Measurements from ENCODE around the gene GPLD1.

GPLD1 gene

DNA sequence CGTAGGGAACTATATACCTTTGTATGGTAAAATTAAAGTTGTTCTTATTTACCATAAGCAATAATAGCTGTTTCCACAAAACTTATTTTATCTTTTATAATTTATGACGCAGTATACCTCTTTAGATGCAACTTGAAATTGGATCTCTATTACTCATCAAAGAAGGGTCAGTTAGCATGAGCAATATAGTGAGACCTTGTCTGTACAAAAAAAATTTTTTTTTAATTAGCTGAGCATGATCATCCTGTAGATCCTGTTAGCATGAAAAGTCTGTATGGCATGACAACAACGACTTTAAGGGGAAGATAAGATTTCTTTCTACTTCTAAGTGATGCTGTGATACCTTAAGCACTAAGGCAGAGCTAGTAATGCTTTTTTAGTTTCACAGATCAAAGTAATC, 11.3 kb upstream of the GPLD1 start:
- no peak for DNase-seq (ENCODE audit: low read depth in 4 of 4, low spot score in 1 of 4)

DNA sequence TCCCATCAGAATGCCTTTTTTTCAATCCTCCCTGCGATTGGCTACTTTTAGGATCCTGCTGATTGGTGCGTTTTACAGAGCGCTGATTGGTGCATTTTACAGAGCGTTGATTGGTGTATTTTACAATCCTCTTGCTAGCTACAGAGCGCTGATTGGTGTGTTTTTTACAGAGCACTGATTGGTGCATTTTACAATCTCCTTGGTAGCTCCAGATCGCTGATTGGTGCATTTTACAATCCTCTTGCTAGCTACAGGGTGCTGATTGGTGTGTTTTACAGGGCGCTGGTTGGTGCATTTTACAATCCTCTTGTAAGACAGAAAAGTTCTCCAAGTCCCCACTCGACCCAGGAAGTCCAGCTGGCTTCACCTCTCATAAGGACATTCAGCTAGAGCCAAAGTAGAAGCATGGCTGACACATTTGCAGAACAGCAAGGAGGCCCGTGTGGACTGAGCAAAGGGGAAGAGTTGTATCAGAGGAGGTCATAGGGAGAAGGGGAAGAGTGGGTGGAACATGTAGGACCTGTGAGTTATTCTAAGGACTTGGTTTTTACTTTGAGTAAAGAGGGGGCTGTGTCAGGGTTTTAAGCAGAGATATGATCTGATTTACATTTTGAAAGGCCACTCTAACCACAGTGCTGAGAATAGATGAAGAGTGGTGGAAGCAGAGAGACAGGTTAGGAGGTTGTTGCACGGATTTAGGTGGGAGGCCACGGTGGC, 8.0 kb upstream of the GPLD1 start:
- DNase-seq (ENCODE audit: low read depth in 4 of 4, low spot score in 1 of 4): no peak

DNA sequence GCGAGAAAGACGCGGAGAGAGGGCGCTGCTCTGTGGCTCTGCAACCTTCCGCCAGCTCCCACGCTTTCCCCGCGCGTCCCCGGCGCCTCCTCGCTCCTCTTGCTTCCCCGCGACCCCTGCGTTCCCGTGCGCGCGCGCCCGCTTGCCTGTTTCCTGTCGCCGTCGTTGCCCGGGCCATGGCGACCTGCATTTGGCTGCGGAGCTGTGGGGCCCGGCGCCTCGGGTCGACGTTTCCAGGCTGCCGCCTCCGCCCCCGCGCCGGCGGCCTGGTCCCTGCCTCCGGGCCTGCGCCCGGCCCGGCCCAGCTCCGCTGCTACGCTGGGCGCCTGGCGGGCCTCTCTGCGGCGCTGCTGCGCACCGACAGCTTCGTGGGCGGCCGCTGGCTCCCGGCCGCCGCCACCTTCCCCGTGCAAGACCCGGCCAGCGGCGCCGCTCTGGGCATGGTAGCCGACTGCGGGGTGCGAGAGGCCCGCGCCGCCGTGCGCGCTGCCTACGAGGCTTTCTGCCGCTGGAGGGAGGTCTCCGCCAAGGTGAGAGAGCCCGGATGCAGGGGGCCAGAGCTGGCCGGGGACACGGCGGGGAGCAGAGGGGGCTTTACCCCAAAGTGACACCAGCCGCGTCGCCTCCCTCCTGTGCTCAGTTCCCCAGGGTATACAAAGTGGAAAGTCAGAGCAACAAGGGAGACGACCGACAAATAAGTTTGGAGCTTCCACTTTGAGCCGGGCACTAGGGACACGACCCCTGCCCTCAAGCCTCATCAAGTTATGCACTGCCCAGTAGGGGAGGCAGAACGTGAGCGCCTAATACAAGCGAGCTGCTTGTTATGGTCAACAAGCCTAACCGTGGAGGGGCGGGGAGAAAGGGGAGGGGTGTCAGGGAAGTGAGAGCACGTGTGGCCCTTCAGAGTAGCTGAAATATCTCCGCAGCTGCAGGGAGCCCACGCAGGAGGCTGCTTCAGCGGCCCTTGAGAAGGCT, 5.7 kb upstream of the GPLD1 start, which contains the start of gene ALDH5A1:
Gene ALDH5A1 (plus strand): TSS at position 149 of the 975 bp plus-strand sequence. CDS start 28 bp downstream, at position 177.
- DNase-seq (ENCODE audit: low read depth in 4 of 4, low spot score in 1 of 4): peak; percentile 50 to 77 (median 63)

DNA sequence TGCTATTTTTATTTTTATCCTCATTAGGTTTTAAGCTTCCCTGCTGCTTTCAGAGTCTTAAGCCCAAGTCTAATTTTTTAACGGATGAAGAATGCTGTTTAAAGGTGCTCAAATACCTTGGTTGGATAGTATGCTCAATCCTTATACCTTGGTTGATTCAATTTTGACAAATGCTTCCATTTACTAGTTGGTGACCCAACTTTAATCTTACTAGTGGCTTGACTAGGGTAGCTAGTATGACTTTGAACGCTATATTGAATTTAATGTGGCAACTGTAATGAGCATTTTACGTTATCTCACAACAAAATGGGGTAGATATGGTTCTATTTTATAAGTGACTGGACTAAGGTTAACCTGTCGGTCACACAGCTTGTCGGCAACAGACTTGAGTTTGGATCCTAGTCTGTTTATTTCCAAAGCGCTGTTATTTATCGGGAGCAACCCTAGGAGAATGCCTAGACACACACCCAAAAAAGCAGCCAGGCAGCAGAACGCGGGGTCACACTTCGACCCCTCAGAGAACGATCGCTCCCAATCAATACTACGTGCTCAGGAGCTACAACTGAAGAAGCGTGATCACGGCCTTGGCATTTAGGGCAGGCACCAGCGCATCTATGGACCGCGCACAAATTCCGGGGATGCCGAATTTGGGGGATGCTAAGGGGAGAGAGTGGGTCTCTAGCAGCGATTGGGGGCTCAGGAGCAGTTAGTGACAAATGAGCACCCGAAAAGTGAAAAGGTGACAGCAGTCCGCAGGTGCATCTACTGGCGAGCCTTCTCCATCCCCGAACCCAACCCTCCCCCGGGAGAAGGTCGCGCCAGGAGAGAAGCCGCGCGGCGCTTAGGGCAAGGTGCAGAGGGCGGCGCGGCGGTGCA, 4.8 kb upstream of the GPLD1 start:
- DNase-seq (ENCODE audit: low read depth in 4 of 4, low spot score in 1 of 4): peak in 1 of 4 experiments; percentile 6

DNA sequence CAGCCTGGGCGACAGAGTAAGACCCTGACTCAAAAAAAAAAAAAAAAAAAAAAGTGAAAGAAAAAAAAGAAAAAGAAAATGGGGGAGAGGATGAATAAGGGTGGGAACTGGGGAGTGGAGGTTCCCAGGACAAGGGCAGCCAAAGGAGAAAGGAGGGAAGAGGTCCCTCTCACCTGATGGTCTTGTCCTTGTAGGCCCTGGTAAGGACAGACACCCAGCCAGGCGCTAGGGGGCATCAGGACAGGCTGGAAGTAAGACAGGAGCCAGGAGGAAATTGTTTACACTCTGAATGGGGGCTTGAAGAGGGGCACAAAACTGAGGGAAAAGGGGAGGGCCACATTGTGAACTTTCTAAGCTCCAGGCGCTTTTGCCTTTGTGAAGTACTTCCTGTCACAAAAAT, 3.1 kb upstream of the GPLD1 start:
- no peak for DNase-seq (ENCODE audit: low read depth in 4 of 4, low spot score in 1 of 4)

DNA sequence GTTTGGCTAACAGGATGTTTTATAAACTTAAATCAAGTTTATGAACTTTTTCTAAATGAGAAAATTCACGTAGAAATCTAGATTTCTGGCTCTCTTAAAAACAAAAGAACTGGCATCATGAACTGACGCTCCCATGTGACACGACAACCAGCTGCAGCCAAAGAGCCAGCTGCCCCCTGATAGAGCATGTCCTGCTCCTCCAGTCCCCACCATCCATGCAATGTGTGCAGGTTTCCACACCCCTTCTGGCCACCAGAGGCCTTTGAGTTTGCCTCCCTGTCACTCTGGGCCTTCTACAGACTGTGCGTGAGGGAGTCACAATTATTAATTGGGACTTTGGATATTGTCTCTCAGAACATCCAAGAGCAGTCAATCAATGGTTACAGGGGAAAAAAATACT, 1.6 kb upstream of the GPLD1 start:
- DNase-seq (ENCODE audit: low read depth in 4 of 4, low spot score in 1 of 4): no peak

DNA sequence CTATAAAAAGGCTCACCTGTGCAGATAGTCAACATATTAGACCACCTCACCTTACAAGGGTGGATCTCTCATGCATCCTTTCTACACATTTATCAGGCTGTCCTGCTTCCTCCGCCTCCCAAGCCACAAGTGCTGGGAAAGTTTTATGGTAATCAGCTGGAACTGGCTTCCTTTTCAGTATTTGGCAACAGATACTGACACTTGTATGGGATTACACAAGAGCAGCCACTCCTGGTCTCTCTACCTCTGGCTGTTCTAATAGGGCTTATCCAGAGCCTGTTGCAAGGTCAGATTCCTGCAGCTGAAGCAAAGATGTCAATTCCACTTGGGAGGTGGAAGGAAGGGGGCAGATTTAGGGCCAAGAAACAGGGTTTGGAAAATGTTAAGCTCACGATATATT, 503 bp upstream of the GPLD1 start:
- DNase-seq (ENCODE audit: low read depth in 4 of 4, low spot score in 1 of 4): no peak

DNA sequence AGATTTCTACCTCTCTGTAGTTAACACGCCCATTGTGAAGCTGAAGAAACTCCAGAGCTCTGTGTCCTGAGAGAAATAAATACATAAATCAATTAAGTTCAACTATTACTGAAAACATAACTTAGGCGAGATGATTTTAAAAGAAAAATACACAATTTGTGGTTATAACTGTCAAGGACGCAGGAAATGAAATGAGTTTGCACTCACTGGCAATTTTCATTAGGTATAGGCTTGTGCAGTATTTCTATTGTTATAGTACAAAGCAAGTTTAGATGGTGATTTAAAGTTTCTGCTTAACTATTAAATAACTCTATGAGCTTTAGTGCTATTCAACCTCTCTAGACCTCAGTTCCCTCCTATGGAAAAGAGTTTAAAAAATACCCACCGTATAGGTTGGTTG, 3.3 kb downstream of the GPLD1 start:
- DNase-seq (ENCODE audit: low read depth in 4 of 4, low spot score in 1 of 4): no peak

DNA sequence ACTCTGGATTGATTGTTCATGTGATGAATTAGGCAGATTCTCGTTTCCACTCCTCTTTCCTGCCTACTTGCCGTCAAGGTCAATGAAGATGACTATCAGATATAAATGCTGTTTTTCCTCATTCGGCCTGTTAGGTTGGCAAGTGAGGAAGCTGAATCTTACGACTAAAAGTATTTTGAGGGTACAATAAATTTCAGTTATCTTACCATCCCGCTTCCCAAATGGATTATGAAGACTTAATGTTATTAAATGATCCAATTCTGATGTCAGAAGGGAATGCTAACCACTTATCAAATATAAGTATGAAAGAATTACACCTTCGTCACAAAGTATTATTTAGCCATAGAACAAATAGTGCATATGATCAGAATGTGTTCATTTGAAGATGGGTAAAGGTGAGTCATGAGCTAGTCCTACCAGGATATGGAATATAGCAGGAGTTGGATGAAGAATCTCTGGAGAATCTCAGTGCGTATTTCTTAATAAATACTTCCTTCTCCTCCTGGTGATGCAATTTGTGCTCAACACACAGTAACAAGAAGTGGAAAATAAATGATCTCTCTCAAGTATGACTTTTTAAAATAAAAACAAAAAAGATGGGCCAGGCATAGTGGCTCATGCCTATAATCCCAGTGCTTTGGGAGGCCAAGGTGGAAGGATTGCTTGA, 4.6 kb downstream of the GPLD1 start:
- DNase-seq (ENCODE audit: low read depth in 4 of 4, low spot score in 1 of 4): no peak

DNA sequence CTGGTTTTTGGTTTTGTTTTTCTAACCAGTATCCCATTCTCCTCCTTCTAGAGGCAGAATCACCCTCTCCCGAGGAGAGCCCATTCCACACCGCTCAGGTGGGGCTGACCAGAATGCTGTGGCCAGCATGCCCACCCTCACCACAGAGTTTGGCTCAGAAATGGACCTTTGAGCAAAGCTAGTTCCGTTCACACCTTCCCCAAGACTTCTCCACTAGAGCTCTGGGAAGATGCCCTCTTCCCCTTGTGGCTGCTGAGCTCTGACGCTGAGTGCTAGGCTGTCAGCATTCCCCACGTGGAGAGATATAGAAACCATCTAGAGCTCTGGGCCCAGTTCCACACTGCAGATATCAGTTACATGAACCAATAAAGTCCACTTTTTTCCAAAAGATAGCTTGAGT, 7.9 kb downstream of the GPLD1 start:
- no peak for DNase-seq (ENCODE audit: low read depth in 4 of 4, low spot score in 1 of 4)

DNA sequence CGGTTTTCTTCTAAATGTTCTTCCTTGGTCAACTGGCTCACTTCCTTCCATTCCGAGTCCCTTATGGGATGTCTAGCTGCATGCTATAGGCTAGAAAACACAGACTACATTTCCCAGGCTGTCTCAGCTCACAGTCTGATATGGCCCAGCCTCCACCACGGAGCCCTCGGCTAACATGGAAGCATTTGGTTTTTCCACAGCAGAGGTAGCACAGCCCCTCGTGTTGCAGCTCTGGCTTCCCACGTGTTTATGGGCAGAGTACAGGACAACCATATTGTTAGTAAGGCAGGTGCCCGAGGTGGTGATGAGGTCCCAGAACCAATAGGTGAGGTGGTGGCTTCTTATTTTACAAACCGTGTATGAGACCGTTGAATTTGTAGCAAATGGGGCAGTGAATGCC, 8.7 kb downstream of the GPLD1 start:
- no peak for DNase-seq (ENCODE audit: low read depth in 4 of 4, low spot score in 1 of 4)

DNA sequence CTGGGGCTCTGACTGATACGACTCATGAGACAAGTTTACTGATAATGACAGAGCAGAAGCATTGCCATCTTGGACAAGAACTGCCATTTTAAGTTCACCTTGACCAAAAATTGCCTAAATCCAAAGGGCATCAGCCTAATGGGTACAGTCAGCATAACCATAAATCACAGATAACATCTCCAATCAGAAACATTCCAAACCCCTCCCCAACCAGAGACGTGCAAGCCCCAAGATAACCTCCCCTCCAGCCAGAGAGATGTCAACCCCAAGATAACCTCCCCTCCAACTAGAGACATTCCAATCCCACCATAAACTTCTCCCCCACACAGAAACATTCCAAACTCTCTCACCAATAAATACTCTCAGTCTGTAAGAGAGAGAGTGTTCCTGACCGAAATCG, 10.5 kb downstream of the GPLD1 start:
- DNase-seq (ENCODE audit: low read depth in 4 of 4, low spot score in 1 of 4): no peak

DNA sequence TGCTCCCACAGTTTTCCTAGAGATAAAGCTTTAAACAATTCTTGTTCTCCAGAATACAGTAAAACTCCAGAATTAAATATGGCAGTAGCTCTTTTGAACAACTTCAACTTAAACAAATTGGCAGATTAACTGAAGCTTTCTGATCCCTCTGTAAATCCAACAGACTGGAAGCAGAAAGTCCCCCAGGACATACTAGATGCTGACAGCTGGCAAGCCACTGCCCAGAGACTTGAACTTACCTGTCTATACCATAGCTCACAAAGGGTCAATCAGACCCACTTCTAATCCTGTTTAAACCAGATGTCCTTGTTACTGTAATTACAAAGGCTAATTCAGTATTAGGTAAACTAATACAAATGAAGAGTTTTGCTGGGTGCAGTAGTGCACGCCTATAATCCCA, 12.3 kb downstream of the GPLD1 start:
- no peak for DNase-seq (ENCODE audit: low read depth in 4 of 4, low spot score in 1 of 4)

DNA sequence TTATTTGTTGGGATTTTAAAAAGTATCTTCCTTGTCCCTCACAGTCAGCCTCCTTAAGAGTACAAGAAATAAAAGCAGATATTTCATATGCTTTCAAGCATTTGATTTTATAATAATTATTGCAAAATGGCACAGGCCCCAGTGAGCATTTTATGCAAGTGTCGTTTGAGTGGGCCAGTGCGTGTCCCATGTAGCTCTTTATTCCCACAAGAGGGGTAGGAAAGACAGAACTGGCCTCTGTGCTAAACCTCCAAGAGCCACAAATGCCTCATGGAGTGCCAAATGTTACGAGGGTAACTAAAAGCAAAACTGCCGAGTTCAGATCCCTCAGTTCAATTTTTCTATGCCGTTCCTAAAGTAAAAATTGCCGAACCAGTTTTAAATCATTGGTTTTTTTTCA, 12.7 kb downstream of the GPLD1 start:
- DNase-seq (ENCODE audit: low read depth in 4 of 4, low spot score in 1 of 4): no peak

DNA sequence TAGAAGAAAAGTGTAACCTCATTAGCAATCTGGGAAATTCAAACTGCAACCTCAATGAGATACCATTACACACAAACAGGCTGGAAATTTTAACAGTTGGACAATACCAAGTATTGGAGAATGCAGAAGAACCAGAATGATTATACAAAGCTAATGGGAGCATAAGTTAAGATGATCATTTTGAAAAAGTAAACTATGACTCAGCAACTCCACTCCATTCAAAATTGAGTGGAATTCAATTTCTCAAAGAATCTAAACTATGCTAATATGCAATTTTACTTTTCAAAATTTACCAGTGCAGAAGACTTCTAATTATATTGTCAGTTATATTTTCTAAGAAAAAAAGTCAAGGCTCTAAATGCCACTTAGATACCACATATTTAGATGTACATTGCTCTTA, 17.2 kb downstream of the GPLD1 start:
- DNase-seq (ENCODE audit: low read depth in 4 of 4, low spot score in 1 of 4): no peak

DNA sequence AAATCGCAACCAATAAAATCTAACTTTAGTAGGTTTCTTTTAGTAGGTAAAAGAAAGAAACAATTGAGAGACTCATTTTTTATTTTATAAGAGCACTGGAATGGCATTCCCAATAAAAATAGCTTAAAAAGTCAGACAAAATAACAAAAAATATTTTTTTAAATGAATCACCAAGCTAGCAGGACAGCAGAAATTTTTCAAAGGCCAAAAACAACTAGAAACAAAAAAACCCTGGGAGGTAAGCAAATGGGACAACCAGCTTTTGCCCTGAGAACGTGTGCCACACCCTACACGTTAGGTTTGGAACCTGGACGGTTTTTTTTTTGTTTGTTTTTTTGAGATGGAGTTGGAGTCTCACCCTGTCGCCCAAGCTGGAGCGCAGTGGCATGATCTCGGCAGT, 19.6 kb downstream of the GPLD1 start:
- no peak for DNase-seq (ENCODE audit: low read depth in 4 of 4, low spot score in 1 of 4)

DNA sequence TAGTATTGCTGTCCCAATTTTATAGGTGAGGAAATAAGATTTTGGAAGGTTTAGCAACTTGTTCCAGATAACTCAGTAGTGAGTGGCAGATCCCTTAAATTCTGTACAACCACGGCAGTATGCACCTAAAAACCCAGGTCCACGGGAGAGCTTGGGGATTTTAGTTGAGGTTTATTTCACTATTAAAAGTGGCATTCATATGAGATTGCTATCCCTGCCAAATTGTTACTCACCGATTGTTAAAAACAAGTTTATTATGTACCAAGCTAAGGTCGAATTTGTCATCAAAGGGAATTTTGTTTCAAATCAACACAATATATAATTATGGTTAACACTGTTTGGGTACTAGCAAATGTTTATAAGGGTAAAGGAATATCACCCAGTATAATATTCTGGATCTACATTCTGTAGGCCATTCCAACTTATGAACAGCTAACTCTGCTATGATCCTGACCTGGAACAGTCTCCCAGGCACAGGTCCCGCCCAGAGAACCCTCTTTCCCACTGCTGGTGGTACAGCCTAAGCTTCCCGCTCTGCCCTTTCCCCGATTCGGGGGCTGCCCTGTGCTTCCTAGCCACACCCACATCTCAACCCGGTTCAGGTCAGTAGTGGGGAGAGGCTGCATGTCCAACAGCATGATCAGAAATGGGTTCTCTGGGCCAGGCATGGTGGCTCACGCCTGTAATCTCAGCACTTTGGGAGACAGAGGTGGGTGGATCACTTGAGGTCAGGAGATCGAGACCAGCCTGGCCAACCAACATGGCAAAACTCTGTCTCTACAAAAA, 24.9 kb downstream of the GPLD1 start:
- DNase-seq (ENCODE audit: low read depth in 4 of 4, low spot score in 1 of 4): no peak

DNA sequence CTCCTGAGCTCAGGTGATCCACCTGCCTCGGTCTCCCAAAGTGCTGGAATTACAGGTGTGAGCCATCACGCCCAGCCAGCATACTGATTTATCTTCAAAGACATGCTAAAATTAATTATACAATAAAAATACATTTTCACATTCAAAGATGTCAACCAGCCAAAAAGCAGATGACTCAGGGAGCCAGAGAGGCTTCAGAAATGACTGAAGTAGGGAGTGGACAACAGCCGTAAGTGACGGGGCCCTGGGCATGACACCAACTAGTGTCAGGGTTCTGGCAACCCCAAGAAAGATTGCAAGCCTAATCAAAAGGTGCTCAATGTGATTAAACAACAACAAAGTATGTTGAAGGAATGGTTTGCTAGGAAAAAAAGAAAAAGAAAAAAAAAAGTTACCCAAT, 28.4 kb downstream of the GPLD1 start:
- no peak for DNase-seq (ENCODE audit: low read depth in 4 of 4, low spot score in 1 of 4)

DNA sequence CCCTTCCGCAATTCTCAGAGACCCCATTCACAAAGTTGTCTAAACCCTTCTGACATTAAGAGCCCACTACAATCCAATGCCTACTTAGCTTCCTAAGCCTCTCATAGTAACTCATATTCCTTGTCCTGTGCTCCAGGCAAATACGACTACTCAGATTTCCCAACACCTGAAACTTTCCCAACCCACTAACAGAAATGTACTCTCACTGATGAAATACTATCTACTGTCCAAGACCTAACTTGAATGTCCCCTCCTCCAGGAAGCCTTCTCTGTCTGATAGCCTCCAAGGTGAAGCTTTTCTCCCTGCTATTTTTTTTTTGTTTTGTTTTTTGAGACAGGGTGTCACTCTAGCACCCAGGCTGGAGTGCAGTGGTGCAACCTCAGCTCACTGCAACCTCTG, 30.4 kb downstream of the GPLD1 start:
- DNase-seq (ENCODE audit: low read depth in 4 of 4, low spot score in 1 of 4): no peak

DNA sequence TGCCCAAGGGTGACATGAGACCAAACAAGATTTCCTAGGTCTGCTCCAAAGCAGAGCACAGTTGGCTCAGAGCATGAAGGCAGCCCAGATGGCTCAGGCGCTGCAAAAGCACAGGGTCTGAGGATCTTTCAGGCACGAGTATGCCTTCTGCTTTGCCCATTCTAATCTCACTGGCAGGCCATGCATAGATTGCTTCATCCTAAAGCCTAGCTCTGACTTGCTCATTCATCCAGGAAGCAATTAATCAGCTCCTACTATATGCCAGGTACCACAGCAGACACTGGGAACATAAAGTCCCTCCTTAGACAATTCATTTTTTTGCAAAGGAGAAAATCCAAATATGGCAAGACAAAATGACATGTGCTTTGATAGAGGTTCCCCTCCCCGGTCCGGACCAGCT, 31.2 kb downstream of the GPLD1 start:
- no peak for DNase-seq (ENCODE audit: low read depth in 4 of 4, low spot score in 1 of 4)

All from stimulated activated CD4-positive, alpha-beta T cell treated with anti-CD3 and anti-CD28 coated beads, Interleukin-1b, Interleukin-23, amount 100 ng/mL, for 24 hours (primary cell).